Testis (tissue), 2 donors: ENCODE results near the gene MOXD1.

Experiments
- POLR2A ChIP-seq: fragments of 450-650 bp; IDR thresholded peaks from one replicate; pipeline ENCODE4 v1.6.1; 2017; ENCODE audit warnings: antibody characterized with exemption, mild to moderate bottlenecking, moderate library complexity
- TF ChIP-seq, protein P1 (sequence below), 3 experiments: fragments of 450-650 bp in 2 of 3; fragments of 200-600 bp in 1 of 3; sonication (generic) in 1 of 3; IDR thresholded peaks; one replicate each; pipeline ENCODE4 v1.5.1; 2016 to 2019; ENCODE audit warnings: antibody characterized with exemption in 3 of 3, mild to moderate bottlenecking in 2 of 3, moderate library complexity in 1 of 3

DNA sequence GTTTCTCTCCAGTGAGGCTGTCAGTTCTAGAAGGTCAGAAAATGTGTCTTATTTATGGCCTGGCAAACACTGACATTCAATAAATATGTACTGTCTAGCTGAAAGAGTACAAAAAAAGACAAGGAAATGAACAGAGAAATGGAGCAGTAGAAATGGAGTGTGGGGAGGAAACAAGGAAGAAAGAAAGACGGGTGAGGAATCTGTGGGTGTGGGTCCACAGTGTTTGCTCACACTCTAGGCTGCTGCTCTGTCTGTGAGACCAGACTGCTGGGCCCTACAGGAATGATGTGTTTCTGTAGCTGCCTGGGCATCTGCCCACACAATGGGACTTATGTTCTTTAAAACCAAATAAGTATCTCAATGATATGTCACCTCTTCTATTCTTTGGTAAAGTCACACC, 114.2 kb downstream of the MOXD1 start:
- TF ChIP-seq, protein P1, sequence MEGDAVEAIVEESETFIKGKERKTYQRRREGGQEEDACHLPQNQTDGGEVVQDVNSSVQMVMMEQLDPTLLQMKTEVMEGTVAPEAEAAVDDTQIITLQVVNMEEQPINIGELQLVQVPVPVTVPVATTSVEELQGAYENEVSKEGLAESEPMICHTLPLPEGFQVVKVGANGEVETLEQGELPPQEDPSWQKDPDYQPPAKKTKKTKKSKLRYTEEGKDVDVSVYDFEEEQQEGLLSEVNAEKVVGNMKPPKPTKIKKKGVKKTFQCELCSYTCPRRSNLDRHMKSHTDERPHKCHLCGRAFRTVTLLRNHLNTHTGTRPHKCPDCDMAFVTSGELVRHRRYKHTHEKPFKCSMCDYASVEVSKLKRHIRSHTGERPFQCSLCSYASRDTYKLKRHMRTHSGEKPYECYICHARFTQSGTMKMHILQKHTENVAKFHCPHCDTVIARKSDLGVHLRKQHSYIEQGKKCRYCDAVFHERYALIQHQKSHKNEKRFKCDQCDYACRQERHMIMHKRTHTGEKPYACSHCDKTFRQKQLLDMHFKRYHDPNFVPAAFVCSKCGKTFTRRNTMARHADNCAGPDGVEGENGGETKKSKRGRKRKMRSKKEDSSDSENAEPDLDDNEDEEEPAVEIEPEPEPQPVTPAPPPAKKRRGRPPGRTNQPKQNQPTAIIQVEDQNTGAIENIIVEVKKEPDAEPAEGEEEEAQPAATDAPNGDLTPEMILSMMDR (IDR thresholded peaks at IDR 0.05) = no peak
- no peak for TF ChIP-seq POLR2A
